Activated gamma-delta T cell treated with anti-CD3 and anti-CD28 coated beads, Interleukin-2, amount 50 U/mL, for 16 hours (primary cell): ENCODE measurements around the gene IGFL1.
"Not testable (repeated sequence)": the region's sequence is repeated elsewhere in the genome, so short reads cannot be mapped to it uniquely, and the experiment has no call there.

Experiments used
- DNase-seq: peaks from one replicate; pipeline ENCODE4 v3.0.0-alpha.2; 2020; ENCODE audit warnings: low read depth

IGFL1 gene

GRCh38 chr19:46224773-46225172, 4.8 kb upstream of the IGFL1 start:
- no peak for DNase-seq

- DNase-seq: no peak
Observed at GRCh38 chr19:46225558-46226004, 4.0 kb upstream of the IGFL1 start.

- DNase-seq: no peak
Observed at GRCh38 chr19:46226438-46226973, 3.0 kb upstream of the IGFL1 start.

DNA sequence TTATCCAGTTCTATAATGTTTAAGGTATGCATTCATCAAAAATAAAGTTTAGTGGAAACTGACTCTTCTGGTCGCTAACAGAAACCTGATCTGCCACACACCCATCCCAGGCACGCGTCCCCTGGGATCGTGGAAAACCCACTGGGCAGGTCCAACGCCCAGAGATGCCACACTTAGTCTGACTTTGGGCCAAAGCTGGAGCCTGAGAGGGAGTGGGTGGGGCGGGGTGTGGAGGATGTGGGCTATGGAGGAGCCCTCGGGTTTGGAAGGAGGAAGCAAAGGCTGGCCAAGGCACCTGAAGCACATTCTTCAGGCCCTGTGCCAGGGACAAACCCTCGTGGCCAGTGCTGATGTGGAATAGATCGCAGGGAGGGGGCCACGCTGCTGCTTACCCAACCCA, 2.5 kb downstream of the IGFL1 start:
- DNase-seq: no peak

- DNase-seq: no peak
Observed at GRCh38 chr19:46232468-46232867, 2.9 kb downstream of the IGFL1 start.

GRCh38 chr19:46232938-46233621, 3.5 kb downstream of the IGFL1 start:
- no peak for DNase-seq

- DNase-seq: not testable (repeated sequence)
Observed at GRCh38 chr19:46233871-46234270, 4.3 kb downstream of the IGFL1 start.

GRCh38 chr19:46238141-46238540, 8.6 kb downstream of the IGFL1 start:
- not testable (repeated sequence) for DNase-seq

DNA sequence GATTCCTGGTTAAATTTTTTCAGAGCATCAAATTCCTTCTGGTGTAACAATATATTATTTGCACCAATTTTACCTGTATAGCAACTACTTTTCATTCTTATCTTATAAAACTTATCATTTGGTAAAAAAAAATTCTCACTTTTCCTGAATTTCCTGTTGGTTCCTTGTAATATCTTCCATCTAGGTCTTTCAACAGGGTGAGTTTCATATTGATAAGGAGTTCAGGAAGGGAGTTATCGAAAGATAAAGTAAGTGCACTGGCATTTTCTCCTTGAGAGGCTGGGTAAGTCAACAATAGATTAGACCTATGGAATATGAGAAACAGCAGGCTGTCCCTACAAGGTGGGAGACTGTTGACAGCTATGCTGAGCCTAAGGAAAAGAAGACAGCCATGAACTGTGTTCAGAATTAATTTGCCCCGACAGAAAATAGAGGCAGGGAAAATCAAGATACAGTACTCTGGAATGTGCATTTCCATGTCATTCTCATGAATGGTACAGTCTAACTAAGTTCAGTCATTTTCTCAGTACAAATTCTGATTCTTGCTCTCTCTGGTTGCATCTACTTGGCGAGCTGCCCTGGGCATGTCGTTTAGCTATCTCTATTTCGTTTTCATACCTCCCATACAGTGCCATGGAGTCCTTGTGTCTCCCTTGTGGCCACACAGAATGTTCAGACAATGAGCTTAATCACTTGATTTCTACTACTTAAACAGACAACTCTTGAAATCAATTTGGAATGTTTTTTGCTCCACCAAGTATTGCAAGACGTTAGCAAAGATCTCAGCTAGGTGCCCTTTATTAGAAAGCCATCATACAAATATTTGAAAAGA, 9.9 kb downstream of the IGFL1 start:
- no peak for DNase-seq

GRCh38 chr19:46240693-46241092, 11.2 kb downstream of the IGFL1 start:
- DNase-seq: no peak

GRCh38 chr19:46241626-46242025, 12.1 kb downstream of the IGFL1 start:
- no peak for DNase-seq

GRCh38 chr19:46243081-46243654, 13.6 kb downstream of the IGFL1 start:
- not testable (repeated sequence) for DNase-seq

- DNase-seq: no peak
Observed at GRCh38 chr19:46250076-46250735, 20.7 kb downstream of the IGFL1 start.

DNA sequence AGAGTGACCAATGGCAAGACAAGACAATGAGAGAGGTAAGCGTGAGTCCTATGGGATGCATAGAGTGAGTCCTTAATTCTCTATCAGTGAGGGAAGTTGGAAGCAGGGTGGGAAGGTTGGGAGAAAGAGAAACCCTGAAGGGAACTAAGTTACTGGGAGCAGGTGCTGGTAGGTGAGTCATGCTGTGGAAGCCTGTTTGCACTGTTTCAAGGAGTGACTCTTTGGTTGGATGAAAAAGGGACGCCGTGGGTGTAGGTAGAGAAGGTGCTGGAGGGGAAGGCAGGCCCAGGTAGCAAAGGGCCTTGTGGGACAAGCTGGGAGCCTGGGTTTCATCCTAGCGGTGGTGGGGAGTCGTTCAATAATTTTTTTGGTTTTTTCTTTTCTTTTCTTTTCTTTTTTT, 21.9 kb downstream of the IGFL1 start:
- no peak for DNase-seq

DNA sequence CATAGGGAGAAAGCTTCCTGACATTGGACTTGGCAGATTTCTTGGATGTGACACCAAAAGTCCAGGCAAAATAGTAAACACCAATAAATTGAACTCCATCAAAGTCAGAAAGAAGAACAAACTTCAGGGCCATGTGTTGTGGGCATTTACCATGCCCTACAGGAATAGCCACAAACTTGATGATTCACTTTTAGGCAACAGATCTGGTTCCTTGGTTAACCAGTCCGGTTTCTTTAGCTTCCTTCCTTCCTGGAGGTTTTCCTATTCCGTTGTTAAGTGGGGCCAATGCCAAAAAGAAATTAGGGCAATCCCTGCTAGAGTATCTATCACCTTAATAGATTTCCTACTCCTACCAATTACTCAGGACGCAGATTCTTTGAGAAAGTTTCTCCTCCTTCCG, 25.2 kb downstream of the IGFL1 start:
- DNase-seq: no peak

GRCh38 chr19:46256855-46257254, 27.3 kb downstream of the IGFL1 start:
- DNase-seq: no peak

DNA sequence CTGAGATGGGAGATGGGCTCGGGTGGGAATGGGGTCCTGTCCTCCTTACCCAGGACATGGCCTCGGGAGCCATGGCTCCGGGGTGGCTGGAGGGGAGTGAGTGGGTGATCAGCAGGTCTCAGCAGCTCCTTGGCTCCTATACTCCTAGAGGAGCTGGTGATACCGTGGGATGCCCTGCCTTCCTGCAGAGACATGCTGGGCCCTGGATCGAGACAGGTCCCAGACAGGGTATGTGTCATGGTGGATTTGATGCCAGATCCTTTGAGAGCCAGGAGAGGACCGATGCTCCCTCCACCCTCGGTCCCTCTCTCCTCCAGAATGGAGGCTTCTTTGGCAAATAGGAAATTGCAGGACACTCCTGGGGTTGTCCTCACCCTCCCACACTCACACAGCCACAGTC, 32.0 kb downstream of the IGFL1 start:
- DNase-seq: not testable (repeated sequence)

- DNase-seq: peak; percentile 49
Observed at GRCh38 chr19:46262684-46263296, 33.2 kb downstream of the IGFL1 start.

DNA sequence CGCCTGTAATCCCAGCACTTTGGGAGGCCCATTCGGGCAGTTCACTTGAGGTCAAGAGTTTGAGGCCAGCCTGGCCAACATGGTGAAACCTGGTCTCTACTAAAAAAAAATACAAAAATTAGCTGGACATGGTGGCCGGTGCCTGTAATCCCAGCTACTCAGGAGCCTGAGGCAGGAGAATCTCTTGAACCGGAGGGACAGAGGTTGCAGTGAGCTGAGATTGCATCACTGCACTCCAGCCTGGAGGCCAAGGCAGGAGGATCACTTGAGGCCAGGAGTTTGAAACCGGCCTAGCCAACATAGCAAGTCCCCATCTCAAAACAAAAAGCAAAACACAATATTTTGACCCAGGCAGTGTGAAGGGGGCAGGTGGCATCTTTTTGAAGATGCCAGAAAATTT, 35.3 kb downstream of the IGFL1 start:
- not testable (repeated sequence) for DNase-seq

GRCh38 chr19:46265217-46265828, 35.8 kb downstream of the IGFL1 start:
- DNase-seq: peak; percentile 63

DNA sequence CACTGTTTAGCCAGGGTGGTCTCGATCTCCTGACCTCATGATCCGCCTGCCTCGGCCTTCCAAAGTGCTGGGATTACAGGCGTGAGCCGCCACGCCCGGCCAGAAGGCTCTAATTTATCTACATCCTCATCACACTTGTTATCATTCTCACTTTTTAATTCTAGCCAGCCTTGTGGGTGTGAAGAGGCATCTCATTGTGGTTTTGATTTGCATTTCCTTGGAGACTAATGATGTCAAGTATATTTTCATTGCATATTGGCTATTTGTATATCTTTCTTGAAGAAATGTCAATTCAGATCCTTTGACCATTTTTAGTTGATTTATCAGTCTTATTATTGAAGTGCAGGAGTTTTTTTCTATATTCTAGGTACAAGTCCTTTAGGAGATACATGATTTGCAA, 39.6 kb downstream of the IGFL1 start:
- no peak for DNase-seq
